Mucosa of rectum (tissue), 2 donors: ENCODE data around the gene ATP5IF1.
A peak's percentile ranks its signal among the peaks of the same experiment; 100 is the strongest.

Source experiments
- H3K27ac ChIP-seq, 2 donors: one replicate each; pipeline ENCODE4 v1.7.0; 2013; ENCODE audit warnings: inconsistent platforms in 2 of 2, low read depth in 2 of 2, low read length in 2 of 2
- H3K27me3 ChIP-seq, 2 donors: one replicate each; pipeline ENCODE4 v1.7.0; 2013; ENCODE audit warnings: low read length in 2 of 2; ENCODE audit not compliant: control insufficient read depth in 2 of 2, insufficient read depth in 2 of 2
- H3K36me3 ChIP-seq, 2 donors: one replicate each; pipeline ENCODE4 v1.7.0; 2013; ENCODE audit warnings: low read length in 2 of 2; ENCODE audit not compliant: control insufficient read depth in 2 of 2, insufficient read depth in 2 of 2
- H3K4me1 ChIP-seq, 2 donors: one replicate each; pipeline ENCODE4 v1.7.0; 2013; ENCODE audit warnings: low read length in 2 of 2, mild to moderate bottlenecking in 1 of 2; ENCODE audit not compliant: control insufficient read depth in 2 of 2, insufficient read depth in 2 of 2
- H3K4me3 ChIP-seq, 2 donors: one replicate each; pipeline ENCODE4 v1.7.0; 2013; ENCODE audit warnings: low read length in 2 of 2
- H3K9ac ChIP-seq, 2 donors: one replicate each; pipeline ENCODE4 v1.7.0; 2013; ENCODE audit warnings: low read length in 2 of 2, low read depth in 1 of 2, mild to moderate bottlenecking in 1 of 2
- H3K9me3 ChIP-seq, 2 donors: one replicate each; pipeline ENCODE4 v1.7.0; 2013; ENCODE audit warnings: low read length in 2 of 2; ENCODE audit not compliant: control insufficient read depth in 2 of 2
- donor health status: healthy.
- donor health status: Normal muscosa, but diverticular disease.

ATP5IF1 gene

GRCh38 chr1:28199328-28200233 lies 36.3 kb upstream of the ATP5IF1 start:
- H3K4me1 ChIP-seq = peaks cover 0 to 2% of the 10 kb centered on the region in 2 donors

GRCh38 chr1:28200234-28200873 lies 35.6 kb upstream of the ATP5IF1 start:
- Histone ChIP-seq H3K9me3 (no peaks in the 10 kb centered on the region), H3K9ac (no peak overlapping the region), H3K4me1 (peaks cover 0 to 2% of the 10 kb centered on the region in 2 donors), H3K4me3 (no peak overlapping the region), H3K36me3 (peaks cover 41 to 55% of the 10 kb centered on the region in 2 donors), H3K27me3 (no peaks in the 10 kb centered on the region), H3K27ac (no peak overlapping the region)

More at GRCh38 chr1:28199328-28200233, 36.3 kb upstream of the ATP5IF1 start:
- H3K27me3 ChIP-seq = no peaks in the 10 kb centered on the region
- no peak overlapping the region for H3K4me3 ChIP-seq
- H3K9me3 ChIP-seq = no peaks in the 10 kb centered on the region
- H3K27ac ChIP-seq = peak overlapping the region; percentile 9 to 38
- H3K36me3 ChIP-seq = peaks cover 41 to 51% of the 10 kb centered on the region in 2 donors
- no peak overlapping the region for H3K9ac ChIP-seq

DNA sequence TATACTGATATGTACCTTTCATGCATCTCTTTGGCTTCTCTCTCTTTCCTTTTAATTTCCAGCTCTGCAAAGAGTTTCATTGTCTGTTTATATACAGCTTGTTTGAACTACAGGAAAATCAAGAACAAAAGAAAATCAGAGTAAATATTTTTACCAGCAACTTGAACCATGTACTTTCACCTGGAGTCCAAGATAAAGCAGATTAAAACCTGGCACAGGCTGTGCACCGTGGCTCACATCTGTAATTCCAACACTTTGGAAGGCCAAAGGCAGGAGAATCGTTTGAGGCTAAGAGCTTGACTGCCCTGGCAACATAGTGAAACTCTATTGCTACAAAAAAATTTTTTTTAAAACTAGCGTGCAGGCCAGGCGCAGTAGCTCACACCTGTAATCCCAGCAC lies 30.7 kb upstream of the ATP5IF1 start:
- Histone ChIP-seq H3K4me1 (no peaks in the 10 kb centered on the region), H3K4me3 (no peak overlapping the region), H3K27ac (no peak overlapping the region), H3K36me3 (peaks cover 39 to 61% of the 10 kb centered on the region in 2 donors), H3K9ac (no peak overlapping the region), H3K27me3 (no peaks in the 10 kb centered on the region), H3K9me3 (no peaks in the 10 kb centered on the region)

DNA sequence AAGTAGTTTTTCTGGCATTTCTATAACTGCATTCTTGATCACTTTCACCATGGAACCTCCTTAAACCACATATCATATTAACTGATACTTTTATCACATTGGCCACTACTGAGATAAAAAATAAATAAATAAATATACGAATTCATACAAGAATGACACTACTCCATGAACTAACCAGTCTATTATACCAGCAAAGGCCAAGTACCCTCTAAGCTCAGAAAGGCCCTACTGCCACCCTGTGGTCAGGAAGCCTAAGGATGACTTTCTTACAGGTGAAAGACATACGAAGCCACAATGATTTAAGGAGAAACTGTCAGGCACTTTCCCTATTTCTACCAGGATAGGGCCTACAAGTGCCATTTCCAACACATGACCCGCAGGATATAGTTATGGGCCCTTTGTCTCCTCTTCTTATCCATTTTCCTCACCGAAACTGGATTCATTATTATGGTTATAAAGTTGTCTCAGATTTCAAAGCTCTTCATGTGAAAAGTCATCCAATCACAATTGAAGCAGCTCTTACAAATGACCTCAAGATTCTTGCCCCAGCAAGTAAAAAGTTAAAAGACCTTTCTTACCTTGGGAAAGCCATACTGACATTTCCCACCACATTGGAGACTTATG lies 27.0 kb upstream of the ATP5IF1 start:
- no peaks in the 10 kb centered on the region for H3K27me3 ChIP-seq
- no peak overlapping the region for H3K9ac ChIP-seq
- peaks cover 25 to 49% of the 10 kb centered on the region in 2 donors for H3K36me3 ChIP-seq

DNA sequence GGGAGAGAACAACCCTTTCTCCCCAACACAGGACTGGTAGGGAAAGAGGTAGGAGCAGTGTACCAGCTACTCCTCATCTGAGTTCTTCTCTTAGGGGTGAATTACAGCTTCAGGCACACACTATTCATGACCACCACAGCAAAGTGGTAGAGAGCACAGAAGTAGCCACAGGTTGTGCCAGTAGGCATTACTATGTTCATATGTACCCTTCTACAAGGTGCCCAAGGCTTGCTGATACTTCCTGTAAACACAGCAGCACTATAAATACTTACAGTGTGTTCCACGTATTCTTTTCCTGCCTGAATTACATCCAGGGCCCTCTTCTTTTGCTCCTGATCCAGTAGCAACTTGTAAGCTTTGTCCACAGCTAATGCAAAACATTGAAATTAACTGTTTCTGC lies 26.2 kb upstream of the ATP5IF1 start:
- no peaks in the 10 kb centered on the region for H3K9me3 ChIP-seq
- H3K36me3 ChIP-seq = peaks cover 23 to 49% of the 10 kb centered on the region in 2 donors
- H3K27ac ChIP-seq = no peak overlapping the region
- H3K9ac ChIP-seq = no peak overlapping the region
- no peak overlapping the region for H3K4me3 ChIP-seq
- no peaks in the 10 kb centered on the region for H3K27me3 ChIP-seq
- H3K4me1 ChIP-seq = no peaks in the 10 kb centered on the region

More for the DNA sequence above, 27.0 kb upstream of the ATP5IF1 start:
- Histone ChIP-seq H3K4me3 (no peak overlapping the region), H3K27ac (no peak overlapping the region), H3K4me1 (no peaks in the 10 kb centered on the region), H3K9me3 (no peaks in the 10 kb centered on the region)

- Histone ChIP-seq H3K36me3 (peaks cover 23 to 36% of the 10 kb centered on the region in 2 donors), H3K27ac (no peak overlapping the region), H3K27me3 (no peaks in the 10 kb centered on the region), H3K4me1 (no peaks in the 10 kb centered on the region), H3K9ac (no peak overlapping the region), H3K4me3 (no peak overlapping the region), H3K9me3 (no peaks in the 10 kb centered on the region)
Measured at GRCh38 chr1:28213315-28213714, 22.6 kb upstream of the ATP5IF1 start.

DNA sequence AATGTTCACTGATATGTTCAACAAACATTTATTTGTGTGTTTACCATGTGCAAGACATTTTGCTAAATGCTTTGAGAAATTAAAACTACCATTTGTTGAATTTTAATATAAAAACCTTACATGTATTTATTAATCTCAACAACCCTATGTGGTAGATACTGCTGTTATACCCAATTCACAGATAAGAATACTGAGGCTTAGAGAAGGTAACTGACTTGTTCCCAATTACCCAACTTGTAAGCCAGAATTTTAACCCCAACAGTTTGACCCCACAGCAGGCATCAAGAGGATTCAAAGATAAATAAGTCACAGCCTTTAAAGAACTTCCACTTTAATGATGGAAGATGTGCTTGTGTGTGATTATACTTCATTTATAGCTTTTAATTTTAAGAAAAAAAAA lies 6.8 kb upstream of the ATP5IF1 start:
- Histone ChIP-seq H3K9me3 (no peaks in the 10 kb centered on the region), H3K9ac (no peak overlapping the region), H3K27ac (no peak overlapping the region), H3K4me1 (peaks cover 5 to 6% of the 10 kb centered on the region in 2 donors), H3K27me3 (no peaks in the 10 kb centered on the region), H3K36me3 (peaks cover 11 to 23% of the 10 kb centered on the region in 2 donors), H3K4me3 (no peak overlapping the region)

DNA sequence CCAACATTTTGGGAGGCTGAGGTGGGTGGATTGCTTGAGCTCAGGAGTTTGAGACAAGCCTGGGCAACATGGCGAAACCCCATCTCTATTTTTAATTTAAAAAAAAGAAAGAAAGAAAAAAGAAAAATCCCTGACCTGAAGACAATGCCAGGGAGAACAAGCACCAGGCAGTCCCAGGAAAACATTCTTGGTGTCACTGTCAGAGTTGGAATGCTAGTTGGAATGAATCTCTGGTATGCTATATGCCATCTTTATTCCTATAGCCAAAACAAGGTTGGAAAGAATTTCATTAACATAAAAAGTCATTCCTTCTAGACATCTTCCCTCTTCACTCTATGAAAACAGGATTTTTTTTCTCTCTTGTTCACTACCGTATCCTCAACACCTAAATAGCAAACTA lies 5.9 kb upstream of the ATP5IF1 start:
- Histone ChIP-seq H3K27ac (no peak overlapping the region), H3K9me3 (no peaks in the 10 kb centered on the region), H3K9ac (no peak overlapping the region), H3K4me3 (no peak overlapping the region), H3K27me3 (no peaks in the 10 kb centered on the region), H3K4me1 (peaks cover 5 to 6% of the 10 kb centered on the region in 2 donors), H3K36me3 (peaks cover 11 to 17% of the 10 kb centered on the region in 2 donors)

GRCh38 chr1:28232558-28233263 lies 3.2 kb upstream of the ATP5IF1 start, which contains the start of gene DNAJC8:
TSS of gene DNAJC8 (minus strand) at chr1:28233029. CDS start at chr1:28232998, 31 bp downstream.
- no peaks in the 10 kb centered on the region for H3K9me3 ChIP-seq
- H3K4me3 ChIP-seq = peak within 1 kb of the TSS; percentile 95 to 97
- peaks cover 9 to 17% of the 10 kb centered on the region in 2 donors for H3K4me1 ChIP-seq
- no peaks in the 10 kb centered on the region for H3K27me3 ChIP-seq
- H3K9ac ChIP-seq = peak within 1 kb of the TSS; percentile 88 to 95
- peak within 1 kb of the TSS; percentile 53 to 74 for H3K27ac ChIP-seq
- H3K36me3 ChIP-seq = peaks cover under 1 to 11% of the 10 kb centered on the region in 2 donors
